MCF 10A (cell line): ENCODE results near the gene LGR4. TPM values are rescaled to one million over a fixed set of nuclear protein-coding genes. Genes with fewer than 3 reads are reported as not detected.

Experiments used
- BruUV-seq: library from RNA; stranded (reverse); fragments of 400-500 nt; replicated peaks from 2 replicates; lab custom pipeline; 2021; lab: Mats Ljungman, UMichigan
- CTCF ChIA-PET: fragments of 300-600 bp; sonication (Branson Sonifier 250); formaldehyde crosslinking; extraction: SDS; loops from one replicate; lab custom pipeline; 2021; ENCODE audit warnings: antibody characterized with exemption, inconsistent platforms; lab: Yijun Ruan, JAX
- POLR2A ChIA-PET: fragments of 300-600, 350-650 bp; sonication (Branson Sonifier 250); formaldehyde crosslinking; extraction: SDS; loops from one replicate; lab custom pipeline; 2020; ENCODE audit warnings: antibody characterized with exemption, inconsistent platforms; lab: Yijun Ruan, JAX
- DNase-seq: peaks from one replicate; pipeline ENCODE4 v3.0.0-alpha.2; 2018; ENCODE audit not compliant: unreplicated experiment
- H3K27ac Mint-ChIP-seq: one replicate; pipeline ENCODE4 v1.8.0; 2022; ENCODE audit warnings: mild to moderate bottlenecking, low read depth, mixed read lengths; ENCODE audit not compliant: unreplicated experiment
- H3K27me3 Mint-ChIP-seq: one replicate; pipeline ENCODE4 v1.8.0; 2022; ENCODE audit warnings: mixed read lengths; ENCODE audit not compliant: insufficient read depth, unreplicated experiment
- H3K36me3 Mint-ChIP-seq: one replicate; pipeline ENCODE4 v1.8.0; 2022; ENCODE audit warnings: mild to moderate bottlenecking, moderate library complexity, mixed read lengths; ENCODE audit not compliant: insufficient read depth, unreplicated experiment
- H3K4me1 Mint-ChIP-seq: one replicate; pipeline ENCODE4 v1.8.0; 2022; ENCODE audit warnings: mixed read lengths; ENCODE audit not compliant: insufficient read depth, unreplicated experiment
- H3K4me3 Mint-ChIP-seq: one replicate; pipeline ENCODE4 v1.8.0; 2022; ENCODE audit warnings: mild to moderate bottlenecking, moderate library complexity, mixed read lengths; ENCODE audit not compliant: unreplicated experiment
- H3K9me3 Mint-ChIP-seq: one replicate; pipeline ENCODE4 v1.8.0; 2022; ENCODE audit warnings: mixed read lengths; ENCODE audit not compliant: unreplicated experiment
- intact Hi-C: fragments of 100-400 bp; cut with micrococcal nuclease; formaldehyde crosslinking; loops from 2 replicates; pipeline ENCODE4 v1.14.1; 2022
- total RNA-seq: library from RNA; stranded (reverse); gene quantifications from 2 replicates; pipeline ENCODE4 v1.2.3, GENCODE V29; 2022
- TF ChIP-seq, protein P1 (sequence below): fragments of 200-600 bp; IDR thresholded peaks from one replicate; pipeline ENCODE4 v1.8.0; 2022; ENCODE audit warnings: antibody characterized with exemption, mild to moderate bottlenecking; ENCODE audit not compliant: unreplicated experiment

LGR4 gene
- total RNA-seq, 1 experiment from 2014 or later = 14.2 TPM

DNA sequence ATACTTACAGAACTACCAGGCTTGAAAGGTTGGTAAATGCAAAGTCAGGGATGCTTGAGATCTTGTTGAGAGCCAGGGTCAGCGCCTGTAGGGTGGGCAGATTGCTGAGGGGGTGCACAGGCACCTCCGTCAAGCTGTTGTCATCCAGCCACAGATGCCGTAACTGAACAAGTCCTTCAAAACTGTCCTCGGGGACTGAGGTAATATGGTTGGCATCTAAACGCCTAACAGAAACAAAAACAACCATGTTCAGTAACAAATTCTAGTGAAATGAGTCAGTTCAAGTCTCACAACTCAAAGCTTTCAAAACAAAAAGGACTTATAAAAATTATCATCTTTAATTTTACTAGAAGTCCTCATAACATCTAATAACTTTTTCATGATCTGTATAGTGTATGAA is 87.3 kb downstream of the LGR4 start:
- intact Hi-C loops = loop anchor here (2.0 kb wide), 1 partner anchor 86 kb away; no protein-coding TSS in a partner anchor
- peaks cover 25% of the 10 kb centered on the region for H3K36me3 Mint-ChIP-seq
- ChIA-PET CTCF (interaction anchor here (0.6 to 1.8 kb wide), 7 partner anchors 10 to 202 kb away, joined by 3 to 8 read pairs (median 4); no protein-coding TSS in a partner anchor), POLR2A (interaction anchor here (1.0 to 3.0 kb wide), 15 partner anchors 8 to 101 kb away, joined by 3 to 16 read pairs (median 3); partner anchors contain the start of genes CCDC34 and LGR4)
- peak overlapping the region; percentile 38 for H3K4me3 Mint-ChIP-seq
- TF ChIP-seq, protein P1, sequence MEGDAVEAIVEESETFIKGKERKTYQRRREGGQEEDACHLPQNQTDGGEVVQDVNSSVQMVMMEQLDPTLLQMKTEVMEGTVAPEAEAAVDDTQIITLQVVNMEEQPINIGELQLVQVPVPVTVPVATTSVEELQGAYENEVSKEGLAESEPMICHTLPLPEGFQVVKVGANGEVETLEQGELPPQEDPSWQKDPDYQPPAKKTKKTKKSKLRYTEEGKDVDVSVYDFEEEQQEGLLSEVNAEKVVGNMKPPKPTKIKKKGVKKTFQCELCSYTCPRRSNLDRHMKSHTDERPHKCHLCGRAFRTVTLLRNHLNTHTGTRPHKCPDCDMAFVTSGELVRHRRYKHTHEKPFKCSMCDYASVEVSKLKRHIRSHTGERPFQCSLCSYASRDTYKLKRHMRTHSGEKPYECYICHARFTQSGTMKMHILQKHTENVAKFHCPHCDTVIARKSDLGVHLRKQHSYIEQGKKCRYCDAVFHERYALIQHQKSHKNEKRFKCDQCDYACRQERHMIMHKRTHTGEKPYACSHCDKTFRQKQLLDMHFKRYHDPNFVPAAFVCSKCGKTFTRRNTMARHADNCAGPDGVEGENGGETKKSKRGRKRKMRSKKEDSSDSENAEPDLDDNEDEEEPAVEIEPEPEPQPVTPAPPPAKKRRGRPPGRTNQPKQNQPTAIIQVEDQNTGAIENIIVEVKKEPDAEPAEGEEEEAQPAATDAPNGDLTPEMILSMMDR = no peak
- peaks cover 9% of the 10 kb centered on the region for H3K4me1 Mint-ChIP-seq
- H3K9me3 Mint-ChIP-seq = no peaks in the 10 kb centered on the region
- peak overlapping the region; percentile 75 for H3K27ac Mint-ChIP-seq
- no peaks in the 10 kb centered on the region for H3K27me3 Mint-ChIP-seq
- DNase-seq = peak; percentile 46
- no TSS peak for BruUV-seq

DNA sequence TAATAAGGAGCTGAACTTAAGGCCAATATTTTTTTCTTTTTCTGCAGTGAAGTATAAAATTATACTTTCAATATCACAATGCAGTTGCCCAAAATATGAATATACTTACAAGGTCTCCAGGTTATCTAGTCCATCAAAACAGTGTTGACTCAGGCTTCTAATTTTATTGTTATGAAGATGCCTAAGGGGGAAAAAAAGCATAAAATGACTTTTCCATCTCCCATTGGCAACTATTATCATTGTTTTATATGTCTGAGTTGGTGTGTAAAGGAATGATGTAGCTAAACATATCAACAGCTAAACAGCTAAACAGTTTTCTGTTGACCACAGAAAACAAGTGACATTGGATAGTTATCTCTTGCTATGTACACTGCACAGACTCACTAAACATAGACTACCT is 88.4 kb downstream of the LGR4 start:
- DNase-seq = no peak
- no peaks in the 10 kb centered on the region for H3K9me3 Mint-ChIP-seq
- TF ChIP-seq, protein P1 = no peak
- CTCF ChIA-PET = interaction anchor here (0.7 to 2.0 kb wide), 7 partner anchors 11 to 115 kb away, joined by 3 to 12 read pairs (median 5); no protein-coding TSS in a partner anchor
- no peaks in the 10 kb centered on the region for H3K27me3 Mint-ChIP-seq
- peaks cover 9% of the 10 kb centered on the region for H3K4me1 Mint-ChIP-seq
- peaks cover 25% of the 10 kb centered on the region for H3K36me3 Mint-ChIP-seq
- peak overlapping the region; percentile 75 for H3K27ac Mint-ChIP-seq
- no peak overlapping the region for H3K4me3 Mint-ChIP-seq
- BruUV-seq = no TSS peak
- POLR2A ChIA-PET = interaction anchor here (0.6 to 3.0 kb wide), 11 partner anchors 11 to 102 kb away, joined by 3 to 16 read pairs (median 4); partner anchors contain the start of gene LGR4
- intact Hi-C loops = loop anchor here (2.0 kb wide), 1 partner anchor 87 kb away; no protein-coding TSS in a partner anchor

DNA sequence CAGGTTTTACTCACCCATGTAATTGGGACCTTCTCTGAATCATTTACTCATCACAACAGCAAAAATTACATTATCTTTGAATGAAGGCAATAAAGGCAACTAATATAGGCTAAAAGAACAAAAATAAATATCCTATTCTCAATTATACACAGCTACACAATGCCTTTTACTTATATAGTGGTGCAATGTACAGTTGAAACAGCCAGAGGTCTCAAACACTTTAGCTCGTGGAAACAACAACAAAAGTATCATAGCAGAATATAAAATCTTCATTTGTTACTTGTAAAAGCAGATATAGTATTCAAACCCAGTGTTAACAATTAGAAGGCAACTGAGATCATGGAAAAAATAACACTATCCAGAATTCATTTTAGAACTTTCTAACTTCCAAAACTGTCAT is 88.9 kb downstream of the LGR4 start:
- Mint-ChIP-seq H3K36me3 (peaks cover 25% of the 10 kb centered on the region), H3K27ac (no peak overlapping the region), H3K9me3 (no peaks in the 10 kb centered on the region), H3K27me3 (no peaks in the 10 kb centered on the region), H3K4me1 (peaks cover 9% of the 10 kb centered on the region), H3K4me3 (no peak overlapping the region)
- POLR2A ChIA-PET = interaction anchor here (0.6 to 2.5 kb wide), 9 partner anchors 8 to 102 kb away, joined by 3 to 15 read pairs (median 3); partner anchors contain the start of gene LGR4
- CTCF ChIA-PET = interaction anchor here (0.7 to 2.0 kb wide), 5 partner anchors 23 to 115 kb away, joined by 3 to 12 read pairs (median 5); no protein-coding TSS in a partner anchor
- DNase-seq = no peak
- BruUV-seq = no TSS peak
- intact Hi-C loops = loop anchor here (2.0 kb wide), 1 partner anchor 87 kb away; no protein-coding TSS in a partner anchor
- TF ChIP-seq, protein P1 = no peak

DNA sequence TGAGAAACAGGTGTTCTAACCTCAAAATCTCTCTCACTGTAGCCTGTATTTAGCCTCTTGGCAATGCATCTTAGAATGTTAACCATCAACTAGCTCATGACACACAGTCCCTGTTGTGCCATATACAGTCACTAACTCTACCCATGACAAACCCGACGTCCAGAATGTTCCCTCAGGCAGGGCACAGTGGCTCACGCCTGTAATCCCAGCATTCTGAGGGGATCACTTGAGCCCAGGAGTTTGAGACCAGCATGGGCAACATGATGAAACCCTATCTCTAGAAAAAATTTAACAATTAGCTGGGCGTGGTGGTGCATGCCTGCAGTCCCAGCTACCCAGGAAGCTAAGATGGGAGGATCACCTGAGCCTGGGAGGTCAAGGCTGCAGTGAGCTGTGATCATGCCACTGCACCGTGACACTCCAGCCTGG is 91.3 kb downstream of the LGR4 start:
- Mint-ChIP-seq H3K27me3 (no peaks in the 10 kb centered on the region), H3K27ac (no peak overlapping the region), H3K36me3 (peaks cover 32% of the 10 kb centered on the region), H3K4me1 (peaks cover 9% of the 10 kb centered on the region), H3K4me3 (no peak overlapping the region), H3K9me3 (no peaks in the 10 kb centered on the region)
- no peak for DNase-seq
- intact Hi-C loops = no loop called here
- ChIA-PET POLR2A (interaction anchor here (0.7 to 1.1 kb wide), 2 partner anchors 49 to 80 kb away, joined by 3 to 4 read pairs; no protein-coding TSS in a partner anchor), CTCF (interaction anchor here (0.8 to 1.7 kb wide), 4 partner anchors 11 to 118 kb away, joined by 3 to 9 read pairs (median 4); no protein-coding TSS in a partner anchor)
- TF ChIP-seq, protein P1 = no peak
- BruUV-seq = no TSS peak
